ENCODE data around the gene CTSC.

Gene CTSC

DNA sequence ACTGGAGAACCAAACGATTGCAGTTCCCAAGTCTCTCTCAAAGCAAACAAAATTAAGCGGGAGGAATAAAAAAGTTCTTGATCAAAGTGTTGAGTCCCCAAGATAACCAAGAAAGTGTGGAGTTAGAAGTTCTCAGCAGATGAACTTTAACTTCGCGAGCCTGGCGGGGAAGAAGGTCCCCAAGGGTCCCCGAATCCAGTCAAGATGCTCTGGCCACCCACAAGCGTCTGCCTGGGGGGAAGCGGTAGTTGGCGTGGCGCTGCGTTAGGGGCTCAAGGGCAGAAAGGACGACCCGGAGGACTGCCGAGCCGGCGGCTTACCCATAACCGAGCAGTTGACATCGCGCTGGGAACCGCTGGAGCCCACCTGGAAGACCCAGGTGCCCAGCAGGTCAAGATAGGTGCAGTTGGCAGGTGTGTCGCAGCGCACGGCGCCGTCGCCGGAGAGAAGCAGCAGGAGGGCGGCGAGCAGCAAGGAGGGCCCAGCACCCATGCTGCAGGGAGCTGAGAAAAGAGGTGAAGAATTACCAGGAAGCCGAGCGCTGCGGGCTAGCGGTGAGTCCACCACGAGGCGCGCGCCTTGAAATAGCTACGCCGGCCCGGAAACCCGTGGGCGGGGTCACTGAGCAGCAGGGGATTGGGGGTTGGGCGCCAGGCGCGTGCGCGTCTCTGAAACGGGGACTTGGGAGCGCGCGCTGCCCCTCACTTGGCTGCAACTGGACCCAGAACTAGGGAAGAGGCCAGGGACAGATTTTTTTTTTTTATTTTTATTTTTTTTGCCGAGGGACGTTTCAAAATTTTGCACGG lies at the start of gene CTSC:
Gene CTSC (minus strand): TSS at position 556 of the 806 bp plus-strand sequence. CDS start 64 bp downstream, at position 492.
- DNase-seq = peak; percentile 93

DNA sequence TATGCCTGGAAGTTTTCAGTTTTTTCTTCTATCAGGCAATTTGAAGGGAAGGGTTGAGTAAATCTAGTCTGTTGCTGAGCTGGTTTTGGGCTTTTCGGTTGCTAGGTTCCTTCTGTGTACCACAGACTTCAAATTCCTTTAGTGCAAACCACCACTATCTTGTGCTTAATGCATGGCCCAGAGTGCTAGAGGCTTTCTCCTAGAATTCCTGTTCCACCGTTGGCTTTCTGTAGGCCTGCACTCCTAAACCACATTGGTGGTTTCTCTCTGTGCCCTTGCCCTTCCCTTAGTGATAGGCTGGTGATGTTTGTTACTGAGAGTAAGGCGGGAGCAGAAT lies 47.1 kb upstream of the CTSC start:
- no peak for DNase-seq

DNA sequence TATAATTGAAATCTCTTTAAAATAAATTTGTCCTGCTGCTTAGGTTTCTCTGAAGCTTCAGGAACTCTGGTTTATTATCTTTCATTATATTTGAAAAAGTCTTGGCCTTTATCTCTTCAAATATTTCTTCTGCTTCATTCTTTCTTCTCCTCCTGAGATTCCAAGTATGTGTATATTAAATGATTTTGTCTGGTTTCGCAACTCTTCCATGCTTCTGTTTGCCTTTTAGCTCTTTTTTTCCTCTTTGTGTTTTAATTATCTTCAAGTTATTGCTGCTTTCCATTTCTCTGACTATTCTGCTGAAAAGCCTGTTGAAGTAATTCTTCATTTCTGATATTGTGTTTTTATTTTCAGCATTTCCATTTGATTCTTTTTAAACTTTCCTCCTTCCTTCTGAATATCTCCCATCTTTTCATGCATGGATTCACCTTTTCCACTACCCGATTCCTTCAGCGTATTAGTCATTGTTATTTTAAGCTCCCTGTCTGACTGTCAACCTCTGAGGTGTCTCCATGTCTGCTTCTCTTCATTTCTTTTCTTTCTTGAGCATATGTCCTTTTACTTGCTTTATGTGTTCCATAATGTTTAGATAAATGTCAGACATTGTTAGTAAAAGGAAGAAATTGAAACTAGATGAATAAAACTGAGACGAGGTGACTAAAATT lies 46.6 kb upstream of the CTSC start:
- no peak for DNase-seq

DNA sequence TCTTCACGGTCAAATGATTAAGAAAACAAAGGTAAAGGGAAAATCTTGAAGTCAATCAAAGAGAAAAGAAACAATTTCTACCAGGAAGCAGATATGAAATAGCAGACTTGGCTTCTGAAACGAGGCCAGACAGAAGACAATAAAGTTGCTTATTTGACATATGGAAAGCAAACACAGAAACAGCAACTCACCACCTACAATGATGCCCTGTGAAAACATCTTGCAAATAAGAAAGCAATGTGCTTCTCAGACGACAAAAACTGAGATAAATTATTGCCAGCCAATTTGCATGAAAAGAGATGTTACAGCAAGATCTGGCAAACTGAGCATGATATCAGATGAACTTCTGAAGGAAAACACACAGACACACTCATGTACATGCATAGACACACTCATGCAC lies 45.9 kb upstream of the CTSC start:
- no peak for DNase-seq

DNA sequence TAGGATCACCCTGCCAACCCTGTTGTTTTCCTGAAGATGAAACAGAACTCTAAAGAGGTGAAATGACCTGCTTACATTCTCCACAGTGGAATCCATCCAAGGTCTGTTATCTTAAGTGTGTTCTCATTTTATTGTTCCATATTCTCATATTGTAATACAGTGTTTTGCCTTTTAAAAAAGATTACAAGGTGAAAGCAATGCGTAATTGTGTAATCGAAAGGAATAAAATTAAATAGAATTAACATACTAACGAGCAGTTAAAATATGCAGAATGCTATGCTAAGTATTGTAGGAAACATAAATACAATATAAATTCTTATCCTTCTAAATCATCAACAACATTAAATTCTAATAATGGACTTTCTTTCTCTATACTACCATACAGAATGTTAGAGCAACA lies 41.6 kb upstream of the CTSC start:
- no peak for DNase-seq

DNA sequence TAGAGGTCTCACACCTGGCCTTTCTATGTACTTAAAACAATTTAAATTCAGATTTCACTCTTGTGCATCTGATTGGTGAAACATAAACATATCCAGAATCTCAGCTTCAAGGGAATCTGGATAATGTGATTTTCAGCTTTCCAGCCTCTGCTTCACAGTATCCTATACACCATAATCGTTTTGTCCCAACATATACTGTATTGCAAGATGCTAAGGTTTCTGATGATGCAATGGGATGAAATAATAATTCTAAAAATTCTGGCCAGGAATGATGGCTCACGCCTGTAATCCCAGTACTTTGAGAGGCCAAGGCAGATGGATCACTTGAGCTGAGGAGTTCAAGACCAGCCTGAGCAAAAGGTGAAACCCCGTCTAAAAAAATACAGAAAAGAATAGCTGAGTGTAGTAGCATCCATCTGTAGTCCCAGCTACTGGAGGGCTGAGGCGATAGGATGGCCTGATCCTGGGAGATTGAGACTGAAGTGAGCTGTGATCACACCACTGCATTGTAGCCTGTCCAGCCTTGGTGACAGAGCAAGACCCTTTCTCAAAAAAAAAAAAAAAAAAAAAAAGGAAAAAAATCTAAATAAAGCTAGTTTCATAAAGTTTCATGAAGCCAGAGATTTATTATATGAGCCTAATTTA lies 41.0 kb upstream of the CTSC start:
- no peak for DNase-seq

DNA sequence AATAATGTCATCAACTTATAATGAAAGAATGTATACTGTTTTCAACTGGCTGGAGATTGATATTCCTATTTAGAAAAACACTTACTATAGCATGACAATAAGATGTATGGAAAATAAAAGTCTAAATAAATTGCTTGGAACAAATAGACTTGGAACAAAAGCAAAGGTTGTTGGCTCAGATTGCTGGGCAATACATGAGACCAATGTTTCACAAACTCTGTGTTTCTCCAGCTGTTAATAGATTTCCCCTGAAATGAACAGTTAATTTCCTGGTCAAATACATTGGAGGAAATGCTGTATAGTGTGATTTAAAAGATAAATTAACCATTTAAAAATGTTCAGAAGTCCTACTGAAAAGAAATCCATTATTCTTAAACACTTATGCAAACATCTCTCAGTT lies 40.1 kb upstream of the CTSC start:
- DNase-seq = no peak

DNA sequence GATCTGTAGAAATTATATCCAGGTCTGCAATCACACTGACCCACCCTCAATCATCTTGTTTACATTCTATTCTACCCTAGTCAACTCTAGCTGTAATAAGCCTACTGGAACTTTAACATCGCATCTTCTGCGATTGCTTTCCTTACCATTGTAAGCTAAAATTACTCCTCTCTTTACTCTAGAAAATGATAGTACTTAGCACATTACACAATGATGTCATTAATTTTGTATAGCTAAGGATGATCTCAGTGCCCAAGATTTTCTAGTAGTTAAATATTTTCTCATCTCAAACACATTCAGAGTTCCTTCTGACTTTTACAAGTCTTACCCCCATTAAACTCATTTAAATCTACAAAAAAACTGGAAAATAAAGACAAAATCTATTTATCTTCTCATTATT lies 39.6 kb upstream of the CTSC start:
- no peak for DNase-seq

DNA sequence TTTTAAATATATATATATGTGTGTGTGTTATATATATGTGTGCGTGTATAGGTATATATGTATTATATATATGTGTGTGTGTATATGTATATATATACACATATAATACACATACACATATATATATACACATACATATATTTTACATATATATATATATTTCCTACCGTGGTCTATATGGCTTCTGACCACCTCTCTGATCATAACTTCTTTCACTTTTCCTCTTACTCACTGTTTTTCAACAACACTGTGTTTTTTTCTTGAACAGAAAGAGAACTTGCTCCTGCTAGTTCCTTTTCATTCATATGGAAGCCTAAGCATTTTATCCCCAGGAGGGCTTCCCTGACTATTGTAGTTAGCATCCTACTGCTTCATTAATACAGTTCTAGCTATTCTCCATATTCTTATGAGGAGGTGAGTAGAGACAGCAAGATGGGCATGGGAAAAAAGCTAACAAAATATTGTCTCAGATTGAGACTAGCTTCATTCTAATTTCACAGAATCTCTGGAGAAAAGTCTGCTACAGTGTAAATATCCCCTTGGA lies 38.5 kb upstream of the CTSC start:
- no peak for DNase-seq

DNA sequence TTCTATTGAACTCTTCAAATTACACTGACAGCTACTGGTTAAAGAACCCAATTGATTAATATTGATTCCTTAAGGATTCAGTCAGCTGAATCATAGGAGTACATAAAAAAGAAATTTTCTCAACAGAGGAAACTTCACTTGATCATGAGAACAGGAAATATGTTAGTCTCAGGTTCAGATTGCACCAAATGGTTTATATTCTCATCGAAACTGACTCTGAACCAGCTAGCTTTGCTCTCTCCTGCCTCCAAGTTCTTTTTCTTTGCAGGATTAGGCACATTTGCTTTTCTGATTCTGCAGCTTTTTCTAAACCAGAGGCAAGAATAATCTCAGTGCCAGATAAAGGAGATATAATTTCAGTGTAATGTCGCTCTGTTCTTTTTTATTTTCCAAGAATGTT lies 33.2 kb upstream of the CTSC start:
- DNase-seq = no peak

DNA sequence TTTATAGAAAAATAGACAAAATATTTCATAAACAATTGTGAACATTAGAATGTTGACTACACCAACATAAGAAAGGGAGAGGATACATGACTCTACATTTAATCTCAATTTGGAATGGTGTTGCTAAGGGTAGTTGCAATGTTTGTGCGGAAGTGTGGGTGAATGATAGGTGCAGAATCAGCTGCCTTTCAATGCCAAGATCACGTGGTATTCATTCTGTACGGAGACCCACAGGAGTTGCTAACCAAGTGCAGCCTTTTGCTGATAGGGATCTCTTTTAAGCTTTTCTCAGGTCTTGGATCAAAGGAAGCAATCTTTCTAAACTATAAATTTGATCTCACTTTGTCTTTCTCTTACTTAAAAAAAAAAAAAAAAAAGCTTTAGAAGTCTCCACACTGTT lies 29.8 kb upstream of the CTSC start:
- no peak for DNase-seq

DNA sequence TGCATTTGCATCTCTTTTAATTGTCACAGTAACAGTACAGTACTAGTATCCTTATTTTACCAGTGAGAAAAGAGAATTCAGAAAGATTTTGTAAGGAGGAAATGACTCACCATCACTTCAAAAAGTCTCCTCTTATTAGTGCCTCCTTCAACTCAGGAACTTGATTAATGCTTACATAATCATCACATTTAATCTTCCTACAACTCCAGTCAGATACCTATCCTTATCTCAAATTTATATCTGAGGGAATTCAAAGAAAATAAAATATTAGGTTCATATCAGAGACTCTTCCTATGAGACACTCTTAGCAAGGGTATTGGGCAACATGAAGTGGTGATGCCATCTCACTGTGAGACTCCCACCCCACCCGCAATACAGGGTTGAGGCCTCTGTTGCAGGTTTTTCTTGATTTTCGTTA lies 26.1 kb upstream of the CTSC start:
- DNase-seq = no peak

DNA sequence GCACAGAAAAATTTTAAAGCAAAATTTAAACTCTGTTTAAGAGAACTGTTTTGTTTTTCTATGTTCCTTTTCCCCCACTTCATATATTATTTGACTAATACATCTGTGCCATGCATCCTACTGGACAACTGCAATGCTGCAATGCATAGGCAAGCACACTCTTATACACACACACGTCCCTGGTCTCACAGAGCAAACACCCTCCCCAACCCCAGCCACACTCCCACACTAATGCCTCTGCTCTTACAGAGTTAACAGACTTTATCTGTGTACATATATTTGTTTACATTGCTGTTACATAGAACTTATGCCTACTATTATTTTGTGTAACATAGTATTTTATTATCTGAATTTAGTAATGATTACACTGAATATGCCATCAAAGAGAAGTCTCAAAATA lies 25.5 kb upstream of the CTSC start:
- DNase-seq = no peak

DNA sequence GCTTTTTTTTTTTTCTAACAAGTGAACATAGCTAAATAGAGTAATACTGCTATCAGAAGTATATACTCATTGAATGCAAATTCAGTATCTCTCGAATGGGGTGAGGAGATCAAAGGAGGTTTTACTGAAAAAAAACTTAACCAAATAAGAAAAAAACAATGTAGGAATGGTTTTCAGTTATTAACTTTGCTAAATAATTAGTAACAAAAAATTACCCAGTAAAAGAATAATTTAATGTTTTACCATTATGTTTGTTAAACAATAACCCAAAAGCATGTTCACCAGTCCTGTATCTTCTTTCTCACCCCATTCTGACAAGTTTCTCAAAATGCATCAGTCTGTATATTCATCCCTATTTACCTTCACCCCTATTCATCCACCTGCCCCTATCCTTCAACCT lies 22.6 kb upstream of the CTSC start:
- DNase-seq = no peak

DNA sequence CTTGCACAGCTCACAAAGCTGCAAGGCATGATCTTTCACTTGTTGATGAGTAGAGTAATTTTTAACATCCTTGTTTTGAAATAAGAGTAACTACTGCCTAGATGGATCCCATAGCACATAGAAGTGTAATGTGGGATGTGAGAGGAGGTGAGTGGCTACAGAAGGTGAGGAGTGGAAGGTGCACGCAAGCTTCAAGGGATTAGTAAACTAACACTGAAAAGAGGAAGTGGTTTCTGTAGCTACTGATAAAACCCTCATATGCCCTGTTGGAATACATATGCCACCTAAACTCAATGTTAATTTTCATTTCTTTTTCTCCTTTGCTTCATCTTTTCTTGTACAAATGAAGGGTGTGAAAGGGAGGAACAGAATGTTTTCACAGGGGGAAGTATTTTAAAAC lies 22.0 kb upstream of the CTSC start:
- DNase-seq = no peak

DNA sequence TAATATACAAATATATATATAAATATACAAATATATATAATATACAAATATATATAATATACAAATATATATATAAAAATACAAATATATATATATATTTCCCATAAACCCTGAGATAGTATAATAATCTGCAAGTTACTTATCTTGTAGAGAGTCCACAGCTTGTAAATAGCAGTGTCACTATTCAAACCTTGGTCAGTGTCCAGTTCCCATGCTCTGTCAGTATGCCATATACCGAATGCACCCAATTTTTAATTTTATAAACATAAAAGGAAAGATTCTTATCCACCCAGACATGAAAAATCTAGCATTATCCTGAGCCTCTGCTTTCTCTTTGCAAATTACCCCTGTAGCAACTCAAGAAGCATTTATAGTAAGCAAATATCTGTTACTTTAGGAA lies 21.6 kb upstream of the CTSC start:
- DNase-seq = no peak

DNA sequence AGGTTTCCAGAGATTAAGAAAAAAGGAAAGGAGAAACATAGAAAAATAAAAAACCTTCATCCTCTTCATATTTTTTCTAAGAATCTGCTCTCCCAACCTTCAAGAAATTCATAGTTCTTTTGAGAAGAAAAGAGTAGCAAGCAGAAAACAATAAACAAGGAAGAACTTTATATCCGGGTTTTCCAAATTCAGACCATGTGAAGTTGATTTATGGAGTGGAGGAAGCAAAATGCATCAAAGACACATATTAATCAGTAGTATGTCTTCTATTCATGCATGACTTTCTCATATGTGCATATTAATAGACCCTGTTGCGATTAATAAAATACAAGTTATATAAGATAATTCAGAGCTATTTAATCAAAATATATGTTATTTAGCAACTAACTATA lies 20.5 kb upstream of the CTSC start:
- DNase-seq = no peak

DNA sequence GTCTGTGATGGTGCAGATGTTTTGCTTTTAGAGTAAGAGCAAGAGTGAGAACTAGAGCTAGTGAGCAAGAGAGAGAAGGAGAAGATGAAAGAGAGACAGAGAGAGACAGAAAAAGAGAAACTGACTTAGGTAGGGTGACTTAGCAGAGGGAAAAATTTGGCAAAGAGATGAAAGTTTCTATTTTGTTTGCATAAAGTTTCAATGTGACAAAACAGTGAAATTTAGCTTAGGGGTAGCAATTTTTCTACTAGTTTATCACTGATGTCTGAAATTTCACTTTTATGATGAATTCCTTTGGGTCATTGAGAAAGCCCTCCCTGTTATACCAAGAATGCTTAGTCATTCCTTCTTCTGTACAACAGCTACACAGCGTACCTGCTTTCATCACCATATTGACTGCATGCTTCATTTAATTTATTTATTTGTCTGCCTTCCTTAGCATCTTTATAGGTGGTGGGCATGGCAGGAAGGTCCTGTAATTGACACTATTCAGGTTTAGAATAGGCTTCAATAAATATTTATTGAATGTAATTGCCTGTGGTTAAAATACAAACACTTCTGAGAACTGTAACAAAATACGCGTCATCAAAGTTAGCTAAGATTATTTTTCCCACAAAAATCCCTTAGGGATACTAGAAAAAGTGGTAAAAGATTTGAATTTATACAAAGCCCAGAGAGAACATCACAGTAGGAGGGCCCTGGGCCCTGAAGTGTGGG lies 19.9 kb upstream of the CTSC start:
- DNase-seq = no peak

DNA sequence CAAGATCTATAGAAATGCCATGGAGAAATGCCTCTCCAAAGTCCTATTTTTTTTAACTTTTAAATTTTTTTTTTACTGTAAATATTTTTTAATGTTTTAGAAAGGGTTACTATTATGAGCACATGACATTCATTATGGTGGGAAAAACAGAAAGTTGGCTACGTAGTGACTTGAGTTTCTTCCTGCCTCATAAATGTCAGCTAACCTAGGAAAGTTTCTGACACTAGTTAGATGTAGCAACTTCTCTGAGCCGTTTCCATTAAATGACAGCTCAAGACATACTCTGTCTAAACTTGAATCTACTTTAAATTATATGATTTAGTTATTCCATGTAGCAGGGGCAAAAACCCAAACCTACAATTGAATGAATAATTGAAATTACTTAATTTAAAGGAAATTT lies 18.4 kb upstream of the CTSC start:
- no peak for DNase-seq

DNA sequence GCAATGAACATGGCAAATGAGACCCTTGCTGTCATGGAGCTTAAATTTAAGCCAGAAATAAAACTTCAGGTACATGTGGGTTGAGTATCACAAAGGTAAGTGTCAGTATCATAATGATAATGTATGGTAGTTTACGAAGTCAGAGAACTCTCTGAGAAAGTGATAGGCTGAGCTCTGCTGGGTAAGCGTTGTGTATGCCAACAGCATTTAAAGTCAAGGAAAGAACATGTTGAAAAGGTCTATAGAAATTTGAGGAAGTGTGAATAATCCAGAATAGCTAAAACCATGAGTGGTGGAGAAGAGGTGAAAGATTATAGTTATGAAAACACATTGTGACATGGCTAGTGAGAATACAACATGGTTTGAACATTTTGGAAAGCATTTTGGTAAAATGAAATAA lies 17.4 kb upstream of the CTSC start:
- DNase-seq = no peak

DNA sequence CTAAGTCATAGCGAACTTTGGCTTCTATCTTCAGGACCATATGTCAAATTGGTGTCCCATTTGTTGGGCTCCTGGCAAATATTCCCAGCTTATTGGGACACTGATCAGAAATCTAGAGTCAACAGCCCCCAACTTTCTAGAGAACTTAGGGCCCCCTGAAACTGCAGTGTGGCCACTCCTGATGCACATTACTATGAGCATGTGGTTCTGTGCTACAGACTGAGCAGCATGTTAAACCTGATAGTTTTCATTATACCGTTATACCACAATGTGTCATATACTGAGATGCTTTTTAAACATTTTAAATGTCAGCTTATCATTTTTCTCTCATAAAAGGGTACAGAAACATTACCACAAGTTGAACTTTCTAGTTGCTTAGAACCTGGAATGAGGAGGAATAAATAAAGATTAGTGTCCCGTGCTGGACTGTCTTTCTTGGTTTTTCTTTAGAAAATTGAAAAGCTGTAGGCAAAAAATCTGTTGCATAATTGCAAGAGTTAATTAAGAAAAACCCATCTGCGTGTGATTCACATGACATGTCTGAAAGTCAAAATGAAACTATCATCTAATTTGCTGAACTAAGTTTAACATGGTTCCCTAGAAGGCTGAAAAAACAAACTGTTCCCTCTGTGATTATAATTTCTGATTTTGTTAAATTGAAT lies 16.4 kb upstream of the CTSC start:
- DNase-seq = no peak

DNA sequence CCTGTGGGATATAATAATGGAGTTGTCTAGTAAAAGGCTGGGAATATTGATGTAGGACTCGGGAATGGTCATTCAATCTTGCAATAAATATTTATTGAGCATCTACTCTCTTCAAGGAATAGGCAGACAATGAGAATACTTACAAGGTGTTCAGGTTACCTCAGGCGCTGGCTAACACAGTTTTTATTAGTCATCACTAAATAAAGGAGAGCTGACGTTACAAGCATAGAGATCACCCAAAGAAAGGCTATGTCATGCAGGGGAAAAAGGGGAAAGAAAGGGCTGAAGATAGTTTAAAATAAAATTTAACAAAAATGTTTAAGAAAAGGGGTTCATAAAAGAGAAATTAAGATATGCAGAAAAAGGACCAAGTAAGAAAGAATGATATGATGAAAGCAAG lies 15.8 kb upstream of the CTSC start:
- no peak for DNase-seq

DNA sequence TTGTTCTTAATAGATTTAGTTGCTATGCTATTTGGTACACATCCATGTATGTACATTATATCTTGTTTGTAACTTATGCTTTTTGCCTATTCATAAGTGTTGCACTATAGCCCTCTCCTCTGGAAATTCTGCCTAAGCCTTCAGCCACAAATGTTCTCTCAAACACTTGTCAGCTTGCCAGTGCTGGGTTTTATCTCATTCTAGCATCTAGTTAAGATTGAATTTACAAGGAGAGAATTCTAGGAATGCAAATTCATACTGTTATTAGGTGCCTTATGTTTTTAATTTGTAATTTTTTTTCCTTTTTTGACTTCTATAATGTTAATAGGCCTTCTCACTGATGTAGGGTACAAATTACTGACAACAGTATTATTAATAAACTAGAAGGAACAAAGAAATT lies 14.6 kb upstream of the CTSC start:
- no peak for DNase-seq

Data from stimulated activated CD4-positive, alpha-beta T cell treated with anti-CD3 and anti-CD28 coated beads, Interleukin-4, amount 100 ng/mL, for 1 hour (primary cell).